Neural cell (in vitro differentiated cells): ENCODE measurements around the gene KCNT1.

Experiments used
- TAF1 ChIP-seq: IDR thresholded peaks from 2 replicates; pipeline ENCODE4 v1.6.1; 2012; ENCODE audit warnings: low read depth
- TF ChIP-seq, protein P1 (sequence below): fragments of 450-650 bp; IDR thresholded peaks from 2 replicates; pipeline ENCODE4 v1.5.1; 2014; ENCODE audit warnings: antibody characterized with exemption, mild to moderate bottlenecking, moderate library complexity; ENCODE audit not compliant: poor library complexity, severe bottlenecking
- TF ChIP-seq, protein P2 (sequence below): IDR thresholded peaks from 2 replicates; pipeline ENCODE4 v1.6.1; 2012; ENCODE audit warnings: borderline replicate concordance

DNA sequence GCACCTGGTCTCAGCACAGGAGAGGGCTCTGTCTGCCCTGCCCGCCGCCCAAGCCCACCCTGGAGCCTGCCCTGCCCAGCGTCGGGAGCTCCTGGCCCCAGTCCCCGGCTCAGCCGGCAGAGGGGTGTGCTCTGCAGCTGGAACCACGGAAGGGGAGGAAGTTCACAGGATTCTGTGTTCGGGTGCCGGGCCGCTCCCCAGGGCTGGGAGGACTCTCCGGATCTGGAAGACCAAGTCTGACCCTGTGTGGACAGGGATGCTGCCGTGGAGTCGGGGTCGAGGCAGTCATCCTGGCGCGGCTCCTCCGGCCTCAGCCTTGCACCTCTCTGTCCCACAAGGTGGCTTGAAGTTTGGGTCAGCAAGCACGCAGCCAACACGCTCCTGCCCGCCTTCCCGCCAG is 78.6 kb downstream of the KCNT1 start:
- TF ChIP-seq TAF1, result no peak
- TF ChIP-seq, protein P1, sequence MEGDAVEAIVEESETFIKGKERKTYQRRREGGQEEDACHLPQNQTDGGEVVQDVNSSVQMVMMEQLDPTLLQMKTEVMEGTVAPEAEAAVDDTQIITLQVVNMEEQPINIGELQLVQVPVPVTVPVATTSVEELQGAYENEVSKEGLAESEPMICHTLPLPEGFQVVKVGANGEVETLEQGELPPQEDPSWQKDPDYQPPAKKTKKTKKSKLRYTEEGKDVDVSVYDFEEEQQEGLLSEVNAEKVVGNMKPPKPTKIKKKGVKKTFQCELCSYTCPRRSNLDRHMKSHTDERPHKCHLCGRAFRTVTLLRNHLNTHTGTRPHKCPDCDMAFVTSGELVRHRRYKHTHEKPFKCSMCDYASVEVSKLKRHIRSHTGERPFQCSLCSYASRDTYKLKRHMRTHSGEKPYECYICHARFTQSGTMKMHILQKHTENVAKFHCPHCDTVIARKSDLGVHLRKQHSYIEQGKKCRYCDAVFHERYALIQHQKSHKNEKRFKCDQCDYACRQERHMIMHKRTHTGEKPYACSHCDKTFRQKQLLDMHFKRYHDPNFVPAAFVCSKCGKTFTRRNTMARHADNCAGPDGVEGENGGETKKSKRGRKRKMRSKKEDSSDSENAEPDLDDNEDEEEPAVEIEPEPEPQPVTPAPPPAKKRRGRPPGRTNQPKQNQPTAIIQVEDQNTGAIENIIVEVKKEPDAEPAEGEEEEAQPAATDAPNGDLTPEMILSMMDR, result no peak
- TF ChIP-seq, protein P2, sequence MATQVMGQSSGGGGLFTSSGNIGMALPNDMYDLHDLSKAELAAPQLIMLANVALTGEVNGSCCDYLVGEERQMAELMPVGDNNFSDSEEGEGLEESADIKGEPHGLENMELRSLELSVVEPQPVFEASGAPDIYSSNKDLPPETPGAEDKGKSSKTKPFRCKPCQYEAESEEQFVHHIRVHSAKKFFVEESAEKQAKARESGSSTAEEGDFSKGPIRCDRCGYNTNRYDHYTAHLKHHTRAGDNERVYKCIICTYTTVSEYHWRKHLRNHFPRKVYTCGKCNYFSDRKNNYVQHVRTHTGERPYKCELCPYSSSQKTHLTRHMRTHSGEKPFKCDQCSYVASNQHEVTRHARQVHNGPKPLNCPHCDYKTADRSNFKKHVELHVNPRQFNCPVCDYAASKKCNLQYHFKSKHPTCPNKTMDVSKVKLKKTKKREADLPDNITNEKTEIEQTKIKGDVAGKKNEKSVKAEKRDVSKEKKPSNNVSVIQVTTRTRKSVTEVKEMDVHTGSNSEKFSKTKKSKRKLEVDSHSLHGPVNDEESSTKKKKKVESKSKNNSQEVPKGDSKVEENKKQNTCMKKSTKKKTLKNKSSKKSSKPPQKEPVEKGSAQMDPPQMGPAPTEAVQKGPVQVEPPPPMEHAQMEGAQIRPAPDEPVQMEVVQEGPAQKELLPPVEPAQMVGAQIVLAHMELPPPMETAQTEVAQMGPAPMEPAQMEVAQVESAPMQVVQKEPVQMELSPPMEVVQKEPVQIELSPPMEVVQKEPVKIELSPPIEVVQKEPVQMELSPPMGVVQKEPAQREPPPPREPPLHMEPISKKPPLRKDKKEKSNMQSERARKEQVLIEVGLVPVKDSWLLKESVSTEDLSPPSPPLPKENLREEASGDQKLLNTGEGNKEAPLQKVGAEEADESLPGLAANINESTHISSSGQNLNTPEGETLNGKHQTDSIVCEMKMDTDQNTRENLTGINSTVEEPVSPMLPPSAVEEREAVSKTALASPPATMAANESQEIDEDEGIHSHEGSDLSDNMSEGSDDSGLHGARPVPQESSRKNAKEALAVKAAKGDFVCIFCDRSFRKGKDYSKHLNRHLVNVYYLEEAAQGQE, result no peak
